ENCODE results near the gene UPF1.

Gene UPF1

GRCh38 chr19:18857223-18857622, 25.5 kb downstream of the UPF1 start:
- no peak for DNase-seq (ENCODE audit: low read depth)

GRCh38 chr19:18858906-18859646, 27.3 kb downstream of the UPF1 start:
- DNase-seq (ENCODE audit: low read depth): no peak

GRCh38 chr19:18859676-18860301, 28.0 kb downstream of the UPF1 start:
- no peak for DNase-seq (ENCODE audit: low read depth)

- DNase-seq (ENCODE audit: low read depth): no peak
Measured at GRCh38 chr19:18860302-18860700, 28.5 kb downstream of the UPF1 start.

- DNase-seq (ENCODE audit: low read depth): no peak
Measured at GRCh38 chr19:18860725-18861124, 29.0 kb downstream of the UPF1 start.

- no peak for DNase-seq (ENCODE audit: low read depth)
Measured at GRCh38 chr19:18861235-18861634, 29.5 kb downstream of the UPF1 start.

- no peak for DNase-seq (ENCODE audit: low read depth)
Measured at GRCh38 chr19:18861917-18862316, 30.2 kb downstream of the UPF1 start.

GRCh38 chr19:18862976-18863842, 31.4 kb downstream of the UPF1 start:
- no peak for DNase-seq (ENCODE audit: low read depth)

- no peak for DNase-seq (ENCODE audit: low read depth)
Measured at GRCh38 chr19:18863843-18864362, 32.1 kb downstream of the UPF1 start.

GRCh38 chr19:18865106-18865972, 33.6 kb downstream of the UPF1 start:
- DNase-seq (ENCODE audit: low read depth): no peak

- DNase-seq (ENCODE audit: low read depth): no peak
Measured at GRCh38 chr19:18865973-18866799, 34.4 kb downstream of the UPF1 start.

- DNase-seq (ENCODE audit: low read depth): no peak
Measured at GRCh38 chr19:18866800-18867123, 35.0 kb downstream of the UPF1 start.

- DNase-seq (ENCODE audit: low read depth): no peak
Measured at GRCh38 chr19:18867199-18867598, 35.4 kb downstream of the UPF1 start.

- no peak for DNase-seq (ENCODE audit: low read depth)
Measured at GRCh38 chr19:18867751-18868150, 36.0 kb downstream of the UPF1 start.

GRCh38 chr19:18868380-18869022, 36.7 kb downstream of the UPF1 start:
- no peak for DNase-seq (ENCODE audit: low read depth)

- no peak for DNase-seq (ENCODE audit: low read depth)
Measured at GRCh38 chr19:18869023-18869618, 37.4 kb downstream of the UPF1 start.

- DNase-seq (ENCODE audit: low read depth): no peak
Measured at GRCh38 chr19:18869781-18870530, 38.2 kb downstream of the UPF1 start.

- no peak for DNase-seq (ENCODE audit: low read depth)
Measured at GRCh38 chr19:18870531-18871172, 38.9 kb downstream of the UPF1 start.

- no peak for DNase-seq (ENCODE audit: low read depth)
Measured at GRCh38 chr19:18871543-18871942, 39.8 kb downstream of the UPF1 start.
